ENCODE measurements around the gene PSME2. TPM values are rescaled to one million over a fixed set of nuclear protein-coding genes. Genes with fewer than 3 reads are reported as not detected.

The PSME2 gene
- total RNA-seq, 1 donor from 2014 or later, result 125 TPM

DNA sequence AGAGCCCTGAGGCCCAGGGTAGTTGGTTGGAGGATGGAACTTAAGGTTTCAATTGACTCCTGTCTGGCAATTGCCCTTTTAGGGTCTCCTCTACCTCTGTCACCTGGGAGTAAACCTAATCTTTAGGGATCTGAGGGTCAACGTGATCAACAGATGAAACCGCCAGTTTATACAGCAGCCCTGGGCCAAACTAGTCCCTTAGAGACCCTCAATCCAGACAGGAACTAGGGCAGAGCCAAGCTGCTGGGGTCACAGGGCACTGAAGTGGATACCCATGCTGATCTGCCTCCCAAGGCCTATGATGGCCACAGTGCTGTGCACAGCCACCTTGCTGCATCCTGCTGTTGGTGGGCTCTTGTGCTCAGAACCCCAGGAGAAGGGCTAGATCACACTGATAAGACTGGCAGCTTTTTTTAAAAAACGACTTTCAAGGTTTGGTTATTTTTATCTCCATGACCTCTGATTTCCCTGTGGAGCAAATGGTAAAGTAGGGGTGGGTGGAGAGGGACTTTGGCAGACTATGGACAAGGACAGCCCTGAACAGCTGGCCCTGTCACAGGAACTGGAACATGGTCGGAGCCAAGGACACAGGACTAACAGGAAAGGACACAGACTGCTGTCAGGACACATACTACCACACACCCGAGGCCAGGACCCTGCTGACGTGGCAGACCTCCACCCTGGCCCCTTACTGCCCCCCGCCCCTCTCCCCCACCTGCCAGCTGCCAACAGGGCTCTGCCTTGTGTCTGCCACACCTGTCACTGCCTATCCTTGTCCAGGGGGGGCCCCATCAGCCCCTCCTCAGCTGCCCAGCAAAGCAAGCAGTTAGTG is 15.5 kb downstream of the PSME2 start:
- no peak for DNase-seq (ENCODE audit: low read depth, low spot score)
- H3K9me3 Mint-ChIP-seq, result no peaks in the 10 kb centered on the region
- H3K36me3 Mint-ChIP-seq (ENCODE audit: low read depth), result no peaks in the 10 kb centered on the region
- TF ChIP-seq, protein P1, sequence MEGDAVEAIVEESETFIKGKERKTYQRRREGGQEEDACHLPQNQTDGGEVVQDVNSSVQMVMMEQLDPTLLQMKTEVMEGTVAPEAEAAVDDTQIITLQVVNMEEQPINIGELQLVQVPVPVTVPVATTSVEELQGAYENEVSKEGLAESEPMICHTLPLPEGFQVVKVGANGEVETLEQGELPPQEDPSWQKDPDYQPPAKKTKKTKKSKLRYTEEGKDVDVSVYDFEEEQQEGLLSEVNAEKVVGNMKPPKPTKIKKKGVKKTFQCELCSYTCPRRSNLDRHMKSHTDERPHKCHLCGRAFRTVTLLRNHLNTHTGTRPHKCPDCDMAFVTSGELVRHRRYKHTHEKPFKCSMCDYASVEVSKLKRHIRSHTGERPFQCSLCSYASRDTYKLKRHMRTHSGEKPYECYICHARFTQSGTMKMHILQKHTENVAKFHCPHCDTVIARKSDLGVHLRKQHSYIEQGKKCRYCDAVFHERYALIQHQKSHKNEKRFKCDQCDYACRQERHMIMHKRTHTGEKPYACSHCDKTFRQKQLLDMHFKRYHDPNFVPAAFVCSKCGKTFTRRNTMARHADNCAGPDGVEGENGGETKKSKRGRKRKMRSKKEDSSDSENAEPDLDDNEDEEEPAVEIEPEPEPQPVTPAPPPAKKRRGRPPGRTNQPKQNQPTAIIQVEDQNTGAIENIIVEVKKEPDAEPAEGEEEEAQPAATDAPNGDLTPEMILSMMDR (conservative IDR thresholded peaks at IDR 0.05), result no peak
- no peaks in the 10 kb centered on the region for H3K27me3 Mint-ChIP-seq (ENCODE audit: low read depth)
- peak overlapping the region; percentile 65 for H3K4me3 Mint-ChIP-seq
- peaks cover 7% of the 10 kb centered on the region for H3K4me1 Mint-ChIP-seq
- H3K27ac Mint-ChIP-seq (ENCODE audit: unreplicated experiment), result no peak overlapping the region

DNA sequence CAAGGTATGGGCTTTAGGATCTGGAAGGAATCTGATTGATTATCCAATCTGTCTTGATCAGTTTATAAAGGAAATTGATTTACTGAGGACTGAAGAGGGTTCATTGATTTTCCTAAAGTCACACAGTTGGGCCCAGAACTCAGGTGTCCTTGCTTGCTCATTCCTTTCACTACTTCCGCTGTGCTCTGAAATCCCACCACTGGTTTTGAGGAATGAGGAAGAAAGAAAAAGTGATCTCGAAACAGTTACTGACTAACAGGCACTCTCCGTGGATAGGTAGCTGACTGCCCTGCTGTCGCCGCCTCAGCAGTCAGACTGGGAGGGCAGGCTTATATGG is 16.1 kb downstream of the PSME2 start, which contains the start of gene FITM1:
TSS of gene FITM1 (plus strand) at position 280 of the 337 bp plus-strand sequence. CDS start 905 bp downstream, outside the sequence.
- Mint-ChIP-seq H3K4me1 (peaks cover 3% of the 10 kb centered on the region), H3K36me3 (ENCODE audit: low read depth) (no peaks in the 10 kb centered on the region), H3K4me3 (peak within 1 kb of the TSS; percentile 65), H3K27ac (ENCODE audit: unreplicated experiment) (no peak within 1 kb of the TSS), H3K27me3 (ENCODE audit: low read depth) (no peaks in the 10 kb centered on the region), H3K9me3 (no peaks in the 10 kb centered on the region)
- TF ChIP-seq, protein P1 (conservative IDR thresholded peaks at IDR 0.05), result no peak
- DNase-seq (ENCODE audit: low read depth, low spot score), result no peak

DNA sequence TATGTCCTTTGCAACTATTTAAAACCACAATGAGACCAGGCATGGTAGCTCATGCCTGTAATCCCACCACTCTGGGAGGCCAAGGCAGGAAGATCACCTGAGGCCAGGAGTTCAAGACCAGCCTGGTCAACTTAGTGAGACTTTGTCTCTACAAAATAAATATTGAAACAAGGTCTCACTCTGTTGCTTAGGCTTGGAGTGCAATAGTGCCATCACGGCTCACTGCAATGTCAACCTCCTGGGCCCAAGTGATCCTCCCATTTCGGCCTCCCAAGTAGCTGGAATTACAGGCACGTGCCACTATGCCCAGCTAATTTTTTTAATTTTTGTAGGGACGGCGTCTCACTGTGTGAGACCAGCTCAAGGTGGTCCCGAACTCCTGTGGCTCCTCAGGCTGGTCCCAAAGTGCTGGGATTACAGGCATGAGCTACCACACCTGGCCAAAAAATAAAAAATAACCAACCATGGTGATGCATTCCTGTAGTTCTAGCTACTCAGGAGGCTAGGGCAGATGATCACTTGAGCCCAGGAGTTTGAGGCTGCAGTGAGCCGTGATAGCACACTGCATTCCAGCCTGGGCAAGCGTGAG is 16.9 kb downstream of the PSME2 start:
- Mint-ChIP-seq H3K27ac (ENCODE audit: unreplicated experiment) (no peak overlapping the region), H3K4me1 (no peaks in the 10 kb centered on the region), H3K4me3 (no peak overlapping the region), H3K9me3 (no peaks in the 10 kb centered on the region), H3K27me3 (ENCODE audit: low read depth) (no peaks in the 10 kb centered on the region), H3K36me3 (ENCODE audit: low read depth) (no peaks in the 10 kb centered on the region)
- no peak for DNase-seq (ENCODE audit: low read depth, low spot score)
- TF ChIP-seq, protein P1 (conservative IDR thresholded peaks at IDR 0.05), result no peak

DNA sequence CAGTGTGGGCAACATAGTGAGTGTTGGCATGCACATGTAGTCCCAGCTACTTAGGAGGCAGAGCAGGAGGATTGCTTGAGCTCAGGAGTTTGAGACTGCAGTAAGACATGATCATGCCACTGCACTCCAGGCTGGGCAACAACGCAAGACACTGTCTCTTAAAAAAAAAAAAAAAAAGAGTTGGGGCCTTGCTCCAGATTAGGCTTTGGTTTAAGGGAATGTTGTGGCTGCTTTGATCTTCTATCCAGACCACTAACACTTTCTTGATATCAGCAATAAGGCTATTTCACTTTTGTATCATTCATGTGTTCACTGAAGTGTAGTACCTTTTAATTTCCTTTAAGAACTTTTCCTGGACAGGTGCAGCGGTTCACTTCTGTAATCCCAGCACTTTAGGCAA is 18.7 kb downstream of the PSME2 start:
- TF ChIP-seq, protein P1 (conservative IDR thresholded peaks at IDR 0.05), result no peak
- no peak for DNase-seq (ENCODE audit: low read depth, low spot score)
- Mint-ChIP-seq H3K27me3 (ENCODE audit: low read depth) (no peaks in the 10 kb centered on the region), H3K4me3 (no peak overlapping the region), H3K9me3 (no peaks in the 10 kb centered on the region), H3K27ac (ENCODE audit: unreplicated experiment) (no peak overlapping the region), H3K4me1 (no peaks in the 10 kb centered on the region), H3K36me3 (ENCODE audit: low read depth) (no peaks in the 10 kb centered on the region)

DNA sequence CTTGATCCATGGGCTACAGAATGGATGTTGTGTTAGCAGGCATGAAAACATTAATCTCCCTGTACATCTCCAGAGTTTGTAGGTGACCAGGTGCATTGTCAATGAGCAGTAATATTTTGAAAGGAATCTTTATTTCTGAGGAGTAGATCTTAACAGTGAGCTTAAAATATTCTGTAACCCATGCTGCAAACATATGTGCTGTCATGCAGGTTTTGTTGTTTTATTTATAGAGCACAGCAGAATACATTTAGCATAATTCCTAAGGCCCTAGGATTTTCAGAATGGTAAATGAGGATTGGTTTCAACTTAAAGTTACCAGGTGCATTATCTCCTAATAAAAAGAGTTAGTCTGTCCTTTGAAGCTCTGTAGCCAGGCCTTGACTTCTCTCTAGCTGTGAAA is 19.5 kb downstream of the PSME2 start:
- H3K4me3 Mint-ChIP-seq, result no peak overlapping the region
- H3K4me1 Mint-ChIP-seq, result no peaks in the 10 kb centered on the region
- H3K27me3 Mint-ChIP-seq (ENCODE audit: low read depth), result no peaks in the 10 kb centered on the region
- no peak for DNase-seq (ENCODE audit: low read depth, low spot score)
- H3K36me3 Mint-ChIP-seq (ENCODE audit: low read depth), result no peaks in the 10 kb centered on the region
- H3K27ac Mint-ChIP-seq (ENCODE audit: unreplicated experiment), result no peak overlapping the region
- no peaks in the 10 kb centered on the region for H3K9me3 Mint-ChIP-seq
- TF ChIP-seq, protein P1 (conservative IDR thresholded peaks at IDR 0.05), result no peak

Measured in neural crest cell (in vitro differentiated cells).